ENCODE results near the gene FGFBP3.
"Not testable (repeated sequence)": the region's sequence is repeated elsewhere in the genome, so short reads cannot be mapped to it uniquely, and the experiment has no call there.

FGFBP3 gene

DNA sequence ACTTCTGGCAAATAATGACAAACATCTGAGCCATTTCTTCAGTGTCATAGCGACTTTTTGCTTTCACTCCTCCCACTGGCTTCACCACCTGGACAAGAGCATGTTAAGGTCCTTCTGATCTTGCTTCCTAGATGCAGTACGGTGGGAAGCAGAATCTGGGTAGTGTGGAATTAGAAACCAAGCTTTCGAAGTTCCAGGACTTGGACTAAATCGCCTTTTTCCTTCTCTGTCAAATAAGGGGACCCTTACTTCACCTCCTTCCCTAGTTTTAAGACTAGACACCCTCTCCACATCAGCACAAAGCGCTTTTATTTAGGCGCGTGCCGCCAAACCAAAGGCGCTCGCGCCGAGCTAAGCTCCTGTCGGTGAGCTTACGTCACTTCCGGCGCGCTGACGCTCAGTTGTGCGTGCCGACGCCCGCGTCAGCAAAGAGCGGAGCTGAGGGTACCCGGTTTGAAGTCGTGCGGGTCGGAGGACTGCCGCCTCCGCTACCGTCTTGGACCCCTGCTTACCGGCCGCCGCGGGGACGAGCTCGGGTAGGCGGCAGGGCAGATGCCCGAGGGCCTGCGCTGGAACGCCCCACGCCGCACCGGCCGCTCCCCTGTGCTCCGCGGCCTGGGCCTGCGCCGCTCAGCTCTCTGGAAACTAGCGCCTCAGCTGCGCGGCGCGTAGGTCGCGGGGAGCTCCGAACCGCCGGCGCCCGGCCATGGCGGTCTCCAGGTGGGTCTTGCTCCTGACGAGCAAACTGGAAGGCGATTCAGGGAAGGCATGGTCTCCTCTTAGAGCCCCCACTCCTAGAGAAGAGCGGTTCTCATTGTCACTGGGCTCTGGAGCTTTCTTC is 14.3 kb upstream of the FGFBP3 start, which contains the start of gene BTAF1:
TSS of gene BTAF1 (plus strand) at position 400 of the 841 bp plus-strand sequence. CDS start at position 707, 307 bp downstream.
- peak; percentile 96 for DNase-seq
- TF ChIP-seq GATA1 (IDR thresholded peaks at IDR 0.05; ENCODE audit: low read depth, low read length): no peak
- peak; percentile 99 for TF ChIP-seq POLR2A (IDR thresholded peaks at IDR 0.05; ENCODE audit: low read length)

DNA sequence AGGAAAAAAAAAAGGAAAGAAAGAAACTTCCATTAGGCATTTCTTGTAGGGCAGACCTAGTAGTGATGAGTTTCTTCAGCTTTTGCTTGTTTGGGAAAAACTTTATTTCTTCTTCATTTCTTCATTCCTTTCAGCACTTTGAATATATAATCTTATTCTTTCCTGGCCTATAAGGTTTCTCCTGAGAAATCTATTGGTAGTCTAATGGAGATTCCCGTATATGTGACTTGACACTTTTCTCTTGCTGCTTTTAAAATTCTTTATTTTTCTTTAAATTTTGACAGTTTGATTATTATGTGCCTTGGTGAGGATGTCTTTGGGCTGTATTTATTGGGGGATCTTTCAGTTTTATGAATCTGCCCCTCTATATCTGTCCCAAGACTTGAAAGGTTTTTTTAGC is 10.4 kb upstream of the FGFBP3 start:
- no peak for DNase-seq
- no peak for TF ChIP-seq GATA1 (IDR thresholded peaks at IDR 0.05; ENCODE audit: low read depth, low read length)
- no peak for TF ChIP-seq POLR2A (IDR thresholded peaks at IDR 0.05; ENCODE audit: low read length)

DNA sequence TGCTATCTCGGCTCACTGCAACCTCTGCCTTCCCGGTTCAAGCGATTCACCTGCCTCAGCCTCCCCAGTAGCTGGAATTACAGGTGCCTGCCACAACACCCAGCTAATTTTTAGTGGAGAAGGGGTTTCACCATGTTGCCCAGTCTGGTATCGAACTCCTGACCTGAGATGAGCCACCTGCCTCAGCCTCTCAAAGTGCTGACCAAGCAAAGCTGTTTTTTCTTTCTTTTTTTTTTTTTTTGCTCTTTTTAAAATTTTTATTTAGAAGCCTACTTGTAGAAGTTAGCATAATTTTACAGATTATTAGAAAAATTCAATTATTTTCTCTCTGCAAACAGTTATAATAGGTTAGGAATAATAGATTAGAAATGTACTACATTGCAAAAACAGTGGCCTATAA is 1.2 kb upstream of the FGFBP3 start:
- no peak for DNase-seq
- TF ChIP-seq POLR2A (IDR thresholded peaks at IDR 0.05; ENCODE audit: low read length) (no peak), GATA1 (IDR thresholded peaks at IDR 0.05; ENCODE audit: low read depth, low read length) (no peak)

DNA sequence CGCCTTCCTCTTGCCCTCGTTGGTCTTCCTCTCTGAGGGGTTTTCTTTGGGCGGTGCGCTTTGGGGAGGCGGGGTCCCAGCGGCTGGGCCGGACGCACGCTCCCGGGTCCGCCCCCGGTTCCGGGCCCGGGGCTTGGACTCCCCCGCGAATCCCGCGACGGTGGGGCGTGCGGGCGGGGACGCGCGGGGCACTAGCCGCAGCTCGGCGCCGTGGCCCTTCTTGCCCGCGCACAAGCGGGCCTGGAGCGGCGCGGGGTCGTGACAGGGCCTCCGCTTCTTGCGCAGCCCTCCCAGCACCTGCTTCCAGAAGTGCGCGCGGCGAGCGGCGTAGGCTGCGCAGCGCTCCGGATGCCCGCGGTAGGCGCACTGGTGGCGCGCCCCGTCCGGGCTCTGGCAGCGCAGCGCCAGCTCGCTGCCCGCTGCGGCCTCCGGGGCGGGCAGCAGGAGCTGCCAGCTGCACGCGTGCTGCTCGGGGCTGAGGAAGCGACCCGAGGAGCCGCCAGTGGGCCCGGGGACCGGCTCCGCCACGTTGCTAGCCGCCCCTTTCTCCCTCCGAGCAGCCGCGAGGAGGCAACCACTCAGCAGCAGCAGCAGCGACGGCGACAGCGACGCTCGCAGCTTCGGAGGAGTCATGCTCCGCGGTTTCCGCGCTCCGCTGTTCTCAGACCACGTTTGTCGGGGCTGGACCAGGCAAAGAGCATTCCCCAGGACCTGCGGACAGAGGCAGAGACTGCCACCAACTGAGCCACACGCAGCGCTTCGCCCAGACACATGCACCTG is 759 bp downstream of the FGFBP3 start:
- TF ChIP-seq POLR2A (IDR thresholded peaks at IDR 0.05; ENCODE audit: low read length) (peak; percentile 49), GATA1 (IDR thresholded peaks at IDR 0.05; ENCODE audit: low read depth, low read length) (no peak)

DNA sequence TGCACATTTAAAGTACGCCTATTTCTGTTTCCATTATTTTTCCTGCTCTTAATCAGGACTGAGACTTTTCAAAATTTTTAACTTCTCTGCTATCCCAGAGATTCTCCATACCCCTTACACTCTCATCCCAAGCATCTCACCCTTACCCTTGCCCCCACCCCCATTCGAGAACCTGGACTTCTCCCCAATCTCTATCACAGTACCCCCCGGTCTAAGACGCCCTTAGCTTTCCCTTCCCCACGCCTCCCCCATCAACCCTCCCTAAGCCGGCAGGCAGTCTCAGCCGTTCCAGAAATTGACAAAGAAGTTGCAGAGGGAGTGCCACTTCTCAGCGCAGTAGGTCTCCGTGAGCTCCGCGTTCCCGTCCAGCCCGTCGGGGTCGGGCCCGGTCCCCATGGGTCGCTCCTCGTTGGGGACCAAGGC is 1.4 kb downstream of the FGFBP3 start:
- no peak for TF ChIP-seq POLR2A (IDR thresholded peaks at IDR 0.05; ENCODE audit: low read length)
- no peak for TF ChIP-seq GATA1 (IDR thresholded peaks at IDR 0.05; ENCODE audit: low read depth, low read length)
- DNase-seq: peak; percentile 45 to 47

More for the DNA sequence above, 759 bp downstream of the FGFBP3 start:
- DNase-seq: peak; percentile 85

DNA sequence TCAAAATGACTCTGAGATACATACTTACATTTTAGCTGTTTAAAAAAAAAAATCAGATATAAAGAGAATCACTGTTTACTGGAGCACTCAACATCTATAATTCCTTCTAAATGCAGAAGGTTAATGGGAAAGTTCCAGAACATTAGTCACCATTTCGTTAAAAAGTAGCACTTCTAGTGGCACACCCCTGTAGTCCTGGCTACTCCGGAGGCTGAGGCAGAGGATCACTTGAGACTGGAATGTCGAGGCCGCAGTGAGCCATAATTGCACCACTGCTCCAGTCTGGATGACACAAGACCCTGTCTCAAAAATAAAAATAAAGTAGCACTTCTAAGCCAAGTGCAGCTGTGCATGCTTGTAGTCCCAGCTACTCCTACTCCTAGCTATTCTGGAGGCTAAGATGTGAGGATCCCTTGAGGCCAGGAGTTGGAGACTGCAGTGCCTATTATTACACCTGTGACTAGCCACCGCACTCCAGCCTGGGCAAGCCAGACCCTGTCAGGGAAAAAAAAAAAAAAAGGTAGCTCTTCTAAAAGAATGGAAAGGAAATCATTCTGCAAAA is 2.2 kb downstream of the FGFBP3 start:
- no peak for TF ChIP-seq POLR2A (IDR thresholded peaks at IDR 0.05; ENCODE audit: low read length)
- TF ChIP-seq GATA1 (IDR thresholded peaks at IDR 0.05; ENCODE audit: low read depth, low read length): no peak
- no peak for DNase-seq

DNA sequence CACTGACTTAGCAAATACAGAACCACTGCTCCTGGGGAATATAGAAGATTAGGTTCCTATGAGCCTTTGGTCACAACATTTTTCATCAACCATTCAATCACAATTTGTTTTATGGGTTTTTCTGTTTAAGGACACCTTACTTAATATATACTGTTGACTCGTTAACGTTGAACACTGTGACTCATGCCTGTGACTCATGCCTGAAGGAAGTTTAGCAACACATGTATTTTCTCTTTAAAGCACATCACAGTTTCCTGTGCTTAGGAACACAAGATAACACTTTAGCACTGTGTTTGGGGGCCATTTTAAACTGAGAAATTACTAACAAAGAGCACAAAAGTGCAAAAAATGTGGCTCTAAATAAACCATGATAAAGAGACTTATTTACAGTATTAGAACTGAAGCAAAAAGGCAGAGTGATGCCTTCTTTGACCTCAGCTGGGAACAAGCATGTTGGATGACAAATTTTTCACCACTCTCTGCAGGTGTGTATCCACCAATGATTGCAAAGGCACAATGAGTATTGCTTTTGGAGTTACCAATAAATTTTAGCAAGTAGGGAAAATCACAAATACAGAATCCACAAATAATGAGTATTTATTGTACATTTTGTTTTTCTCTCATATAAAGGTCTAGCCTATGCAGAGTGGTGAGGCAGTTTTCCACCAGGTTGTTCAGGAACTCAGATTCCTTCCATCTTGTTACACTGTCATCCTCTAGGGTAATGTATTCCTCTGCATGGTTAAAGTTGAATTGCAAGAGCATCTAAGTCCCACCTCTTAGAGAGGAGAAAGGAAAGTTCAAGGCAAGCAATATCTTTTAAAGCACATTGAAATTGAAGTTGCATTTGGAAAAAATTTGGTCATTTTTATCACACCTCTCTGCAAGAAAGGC is 7.3 kb downstream of the FGFBP3 start:
- TF ChIP-seq POLR2A (IDR thresholded peaks at IDR 0.05; ENCODE audit: low read length) (no peak), GATA1 (IDR thresholded peaks at IDR 0.05; ENCODE audit: low read depth, low read length) (no peak)

DNA sequence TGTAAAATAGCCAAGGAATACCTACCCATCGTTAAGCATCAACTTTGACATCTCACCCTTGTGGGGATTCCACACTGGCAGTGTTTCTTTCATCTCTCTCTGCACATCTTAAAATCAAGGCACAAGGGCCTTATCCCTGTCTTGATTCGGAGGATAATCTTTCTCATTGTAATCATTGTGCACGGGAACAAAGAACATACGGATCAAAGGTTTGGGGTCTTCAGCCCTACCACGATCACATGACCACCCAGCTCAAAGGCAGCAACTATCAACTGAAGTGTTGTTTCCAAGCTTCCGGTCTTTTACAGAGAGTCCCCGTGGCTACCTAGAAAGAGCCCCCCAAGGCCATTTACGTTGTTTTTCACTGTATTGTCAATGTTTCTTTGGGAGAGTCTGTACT is 11.9 kb downstream of the FGFBP3 start:
- TF ChIP-seq POLR2A (IDR thresholded peaks at IDR 0.05; ENCODE audit: low read length): no peak
- TF ChIP-seq GATA1 (IDR thresholded peaks at IDR 0.05; ENCODE audit: low read depth, low read length): no peak
- no peak for DNase-seq

More for the DNA sequence above, 7.3 kb downstream of the FGFBP3 start:
- peak in 1 of 2 experiments; percentile 70 for DNase-seq

DNA sequence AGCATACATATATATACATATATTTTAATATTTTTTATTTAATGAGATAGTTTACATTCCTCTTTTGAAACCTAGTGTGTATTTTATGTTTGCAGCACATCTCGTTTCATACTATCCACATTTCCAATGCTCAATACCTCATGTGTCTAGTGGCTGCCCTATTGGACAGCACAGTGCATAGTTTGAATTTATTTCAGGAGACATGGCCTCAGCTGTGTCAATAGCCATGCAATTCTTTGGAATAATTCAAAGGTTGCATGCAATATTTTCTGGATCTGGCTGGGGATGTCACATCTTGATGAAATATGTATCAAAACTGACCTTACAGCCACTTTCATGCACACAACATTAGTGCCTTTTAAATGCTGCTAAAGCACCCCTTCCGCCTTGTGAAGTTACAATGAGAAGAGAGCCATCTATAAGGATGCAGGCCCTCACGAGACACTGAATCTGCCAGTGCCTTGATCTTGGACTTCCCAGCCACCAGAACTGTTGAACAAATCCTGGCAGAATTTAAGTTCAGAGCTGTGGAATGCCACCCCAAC is 13.0 kb downstream of the FGFBP3 start:
- TF ChIP-seq GATA1 (IDR thresholded peaks at IDR 0.05; ENCODE audit: low read depth, low read length) (no peak), POLR2A (IDR thresholded peaks at IDR 0.05; ENCODE audit: low read length) (no peak)
- DNase-seq: no peak

DNA sequence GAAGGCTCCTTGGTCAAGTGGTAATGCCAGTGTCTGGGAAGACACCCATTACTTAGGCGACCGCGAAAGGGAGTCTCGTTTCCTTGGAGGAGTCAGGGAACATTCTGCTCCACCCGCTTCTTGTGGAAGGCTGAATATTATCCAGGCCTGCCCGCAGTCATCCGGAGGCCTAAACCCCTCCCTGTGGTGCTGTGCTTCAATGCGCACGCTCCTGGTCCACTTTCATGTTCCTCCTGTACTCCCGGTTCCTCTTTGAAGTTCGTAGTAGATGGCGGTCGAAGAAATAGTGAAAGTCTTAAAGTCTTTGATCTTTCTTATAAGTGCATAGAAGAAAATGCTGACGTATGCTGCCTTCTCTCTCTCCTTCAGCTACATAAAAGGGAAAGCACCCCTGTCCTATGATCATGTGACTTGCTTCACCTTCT is 15.0 kb downstream of the FGFBP3 start:
- DNase-seq: not testable (repeated sequence)

DNA sequence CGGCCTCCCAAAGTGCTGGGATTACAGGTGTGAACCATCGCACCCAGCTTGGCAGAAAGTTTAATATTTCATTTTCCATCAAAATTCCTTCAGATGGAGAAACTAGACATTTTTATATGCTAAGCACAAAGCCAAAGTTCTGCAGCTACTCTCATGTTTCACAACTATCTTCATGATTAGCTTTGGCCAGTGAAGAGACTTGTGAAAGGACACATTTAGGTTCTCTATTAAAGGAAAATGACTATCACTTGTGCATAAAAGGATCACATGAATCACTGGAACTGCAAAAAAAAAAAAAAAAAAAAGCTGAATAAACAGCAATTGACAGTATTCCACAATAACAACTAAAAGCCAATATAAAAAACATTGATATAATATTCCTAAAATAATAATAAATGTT is 16.2 kb downstream of the FGFBP3 start:
- no peak for DNase-seq
- TF ChIP-seq GATA1 (IDR thresholded peaks at IDR 0.05; ENCODE audit: low read depth, low read length): no peak

DNA sequence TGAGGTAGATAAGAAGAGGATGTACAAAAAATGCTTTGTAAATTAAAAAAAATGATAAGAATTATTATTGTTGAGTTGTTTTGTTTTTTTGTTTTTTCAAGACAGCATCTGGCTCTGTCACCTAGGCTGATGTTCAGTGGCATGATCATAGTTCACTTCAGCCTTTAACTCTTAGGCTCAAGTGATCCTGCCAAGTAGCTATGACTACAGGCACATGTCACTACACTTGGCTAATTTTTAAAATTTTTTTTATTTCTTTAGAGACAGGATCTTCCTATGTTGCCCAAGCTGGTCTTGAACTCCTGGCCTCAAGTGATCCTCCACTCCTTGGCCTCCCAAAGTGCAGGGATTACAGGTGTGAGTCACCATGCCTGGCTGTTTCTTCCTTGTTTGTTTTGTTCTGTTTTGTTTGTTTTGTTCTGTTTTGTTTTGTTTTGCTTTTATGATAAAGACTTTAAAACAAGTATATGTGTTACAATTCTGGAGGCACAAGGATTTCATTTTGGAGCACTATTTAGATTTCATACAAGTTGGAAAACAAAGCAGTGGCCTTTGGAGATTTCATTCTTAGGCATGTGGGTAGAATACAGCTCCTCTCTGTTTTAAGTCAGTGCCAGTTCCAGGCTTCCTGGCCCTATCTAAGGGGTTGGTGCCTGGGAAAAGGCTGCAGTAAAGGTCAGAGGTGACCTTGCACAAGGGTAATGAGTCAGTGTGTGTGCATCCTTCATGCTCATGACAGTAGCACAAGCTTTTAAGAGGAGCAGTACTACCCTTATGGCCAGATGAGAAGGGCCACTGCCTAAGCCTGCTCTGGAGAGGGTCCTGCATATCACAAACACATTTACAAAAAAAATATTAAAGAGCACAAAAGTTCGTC is 17.9 kb downstream of the FGFBP3 start:
- TF ChIP-seq POLR2A (IDR thresholded peaks at IDR 0.05; ENCODE audit: low read length): no peak
- no peak for DNase-seq
